SH-SY5Y (cell line): ENCODE measurements around the gene ANKMY2.

Experiments
- GATA2 ChIP-seq: IDR thresholded peaks from 2 replicates; pipeline ENCODE4 v1.6.1; 2011; ENCODE audit warnings: mild to moderate bottlenecking, low read depth, low read length
- GATA3 ChIP-seq: IDR thresholded peaks from 2 replicates; pipeline ENCODE4 v1.6.1; 2011; ENCODE audit warnings: low read depth, mild to moderate bottlenecking, low read length, moderate library complexity

DNA sequence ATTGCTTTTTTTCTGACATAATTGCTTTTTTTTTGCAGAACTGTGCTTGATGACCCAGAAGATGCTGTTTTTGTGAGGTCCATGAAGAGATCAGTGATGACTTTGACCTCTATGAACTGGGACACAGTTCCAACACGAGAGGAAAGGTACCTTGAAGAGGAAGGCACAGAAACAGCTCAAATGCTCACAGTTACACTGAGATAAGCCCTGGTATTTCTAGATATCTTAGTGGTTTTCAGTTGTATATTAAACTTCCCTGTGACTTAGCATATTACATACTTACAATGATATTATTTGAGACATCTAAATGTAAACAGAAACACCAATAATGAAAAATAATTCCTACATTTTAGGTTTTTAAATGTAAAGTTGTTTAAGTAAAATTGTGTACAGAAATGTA is 64.3 kb downstream of the ANKMY2 start:
- no peak for TF ChIP-seq GATA3
- TF ChIP-seq GATA2: no peak
